ENCODE results near the gene FBXO17. TPM values are rescaled to one million over a fixed set of nuclear protein-coding genes. Genes with fewer than 3 reads are reported as not detected.

Gene FBXO17
- total and polyA plus RNA-seq, 12 donors: 4.1 to 18.7 (median 9.4) TPM

DNA sequence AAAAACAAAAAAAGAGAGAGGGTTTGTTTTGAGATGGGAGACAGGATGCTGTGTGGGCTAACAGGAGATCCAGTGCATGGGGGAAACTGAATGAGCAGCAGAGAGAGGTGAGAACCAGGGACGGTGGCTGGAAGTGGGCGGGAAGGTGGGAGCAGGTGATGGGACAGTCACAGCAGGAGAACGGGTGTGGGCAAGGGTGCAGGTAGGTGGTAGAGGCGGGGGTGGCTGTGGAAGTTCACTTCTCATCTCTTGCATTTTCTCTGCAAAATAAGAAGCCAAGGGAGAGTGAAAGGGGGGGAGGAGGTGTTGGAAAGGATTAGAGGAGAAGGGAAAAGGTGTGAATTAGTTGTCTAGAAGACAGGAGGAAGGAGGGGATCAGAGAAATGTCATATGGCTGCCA is 21.9 kb downstream of the FBXO17 start:
- intact Hi-C loops (cut with DNase I): loop anchor here in 1 of 2 donors (10.0 kb wide), 1 partner anchor 439 kb away; no protein-coding TSS in a partner anchor
- no peak for DNase-seq
- Histone ChIP-seq H3K4me1 (replicated peaks in 1 of 2) (peaks cover 6 to 8% of the 10 kb centered on the region in 2 donors), H3K27ac (no peak overlapping the region), H3K27me3 (no peaks in the 10 kb centered on the region), H3K9me3 (replicated peaks in 1 of 3) (no peaks in the 10 kb centered on the region), H3K4me3 (no peak overlapping the region), H3K36me3 (replicated peaks in 1 of 2) (no peaks in the 10 kb centered on the region)
- 72 to 85% (median 77%) methylated on average over 4 of the region's 4 CpGs for WGBS, 4 donors
- TF ChIP-seq POLR2A (IDR thresholded peaks at IDR 0.05): no peak
- TF ChIP-seq, protein P1, sequence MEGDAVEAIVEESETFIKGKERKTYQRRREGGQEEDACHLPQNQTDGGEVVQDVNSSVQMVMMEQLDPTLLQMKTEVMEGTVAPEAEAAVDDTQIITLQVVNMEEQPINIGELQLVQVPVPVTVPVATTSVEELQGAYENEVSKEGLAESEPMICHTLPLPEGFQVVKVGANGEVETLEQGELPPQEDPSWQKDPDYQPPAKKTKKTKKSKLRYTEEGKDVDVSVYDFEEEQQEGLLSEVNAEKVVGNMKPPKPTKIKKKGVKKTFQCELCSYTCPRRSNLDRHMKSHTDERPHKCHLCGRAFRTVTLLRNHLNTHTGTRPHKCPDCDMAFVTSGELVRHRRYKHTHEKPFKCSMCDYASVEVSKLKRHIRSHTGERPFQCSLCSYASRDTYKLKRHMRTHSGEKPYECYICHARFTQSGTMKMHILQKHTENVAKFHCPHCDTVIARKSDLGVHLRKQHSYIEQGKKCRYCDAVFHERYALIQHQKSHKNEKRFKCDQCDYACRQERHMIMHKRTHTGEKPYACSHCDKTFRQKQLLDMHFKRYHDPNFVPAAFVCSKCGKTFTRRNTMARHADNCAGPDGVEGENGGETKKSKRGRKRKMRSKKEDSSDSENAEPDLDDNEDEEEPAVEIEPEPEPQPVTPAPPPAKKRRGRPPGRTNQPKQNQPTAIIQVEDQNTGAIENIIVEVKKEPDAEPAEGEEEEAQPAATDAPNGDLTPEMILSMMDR (IDR thresholded peaks at IDR 0.05): no peak

DNA sequence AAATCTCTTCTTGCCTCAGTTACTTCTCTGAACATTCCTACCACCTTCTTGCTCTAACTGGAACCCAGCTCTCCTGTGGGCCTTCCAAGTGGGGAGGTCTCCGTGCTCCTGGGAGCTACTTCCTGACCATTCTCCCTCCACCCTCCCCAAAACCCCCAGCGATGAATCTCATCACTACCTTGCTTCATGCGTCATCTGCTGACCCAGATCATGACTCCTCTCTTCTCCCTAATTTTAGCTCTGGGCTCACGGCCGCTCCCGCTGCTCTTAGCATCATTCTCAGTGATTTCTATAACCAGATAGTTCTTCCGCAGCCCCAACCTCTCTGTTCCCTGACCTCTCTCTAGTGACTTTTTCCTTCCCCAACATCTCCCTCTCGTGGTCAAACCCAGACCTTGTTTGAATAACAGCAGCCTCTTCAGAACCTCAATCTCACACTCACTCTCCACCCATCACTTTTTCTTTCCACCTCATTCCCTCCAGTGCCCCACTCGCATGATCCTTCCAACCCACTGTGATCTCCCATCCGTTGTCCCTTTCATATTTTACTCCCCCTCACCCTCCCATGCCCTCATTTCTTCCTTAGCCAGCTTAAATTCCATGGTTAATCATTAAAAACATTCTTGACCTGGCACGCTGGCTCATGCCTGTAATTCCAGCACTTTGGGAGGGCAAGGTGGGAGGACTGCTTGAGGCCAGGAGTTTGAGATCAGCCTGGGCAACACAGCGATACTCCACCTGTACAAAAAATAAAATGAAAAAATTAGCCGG is 23.0 kb downstream of the FBXO17 start:
- intact Hi-C loops (cut with DNase I): loop anchor here in 1 of 2 donors (10.0 kb wide), 1 partner anchor 438 kb away; no protein-coding TSS in a partner anchor
- Histone ChIP-seq H3K9me3 (replicated peaks in 1 of 3) (no peaks in the 10 kb centered on the region), H3K4me1 (replicated peaks in 1 of 2) (peaks cover 6 to 8% of the 10 kb centered on the region in 2 donors), H3K4me3 (no peak overlapping the region), H3K36me3 (replicated peaks in 1 of 2) (no peaks in the 10 kb centered on the region), H3K27ac (no peak overlapping the region), H3K27me3 (no peaks in the 10 kb centered on the region)
- TF ChIP-seq POLR2A (IDR thresholded peaks at IDR 0.05): no peak
- TF ChIP-seq, protein P1 (IDR thresholded peaks at IDR 0.05): peak in 5 of 6 experiments; percentile 6 to 42 (median 32)
- 73 to 82% (median 76%) methylated on average over 13 of the region's 13 CpGs for WGBS, 4 donors
- DNase-seq: peak in 3 of 7 donors; percentile 36 to 46 (median 44)

DNA sequence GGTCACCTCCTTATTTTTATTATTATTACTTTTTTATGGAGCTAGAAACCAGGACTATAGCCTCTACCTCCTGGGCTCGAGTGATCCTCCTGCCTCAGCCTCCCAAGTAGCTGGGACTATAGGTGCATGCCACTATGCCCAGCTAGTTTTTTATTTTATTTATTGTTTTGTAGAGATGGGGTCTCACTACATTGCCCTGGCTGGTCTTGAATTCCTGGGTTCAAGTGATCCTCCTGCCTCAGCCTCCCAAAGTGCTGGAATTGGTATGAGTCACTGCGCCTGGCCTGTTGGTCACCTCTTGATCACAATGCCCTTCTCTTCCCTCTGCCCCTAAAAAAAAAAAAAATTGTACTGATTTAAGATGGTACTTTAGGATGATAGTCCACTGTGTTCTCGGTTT is 24.4 kb downstream of the FBXO17 start:
- intact Hi-C loops (cut with DNase I): loop anchor here in 1 of 2 donors (10.0 kb wide), 1 partner anchor 436 kb away; no protein-coding TSS in a partner anchor
- Histone ChIP-seq H3K4me3 (no peak overlapping the region), H3K27ac (no peak overlapping the region), H3K9me3 (replicated peaks in 1 of 3) (no peaks in the 10 kb centered on the region), H3K27me3 (no peaks in the 10 kb centered on the region), H3K4me1 (replicated peaks in 1 of 2) (peaks cover 6 to 8% of the 10 kb centered on the region in 2 donors), H3K36me3 (replicated peaks in 1 of 2) (no peaks in the 10 kb centered on the region)
- WGBS, 4 donors: 59 to 83% (median 73%) methylated on average over 3 of the region's 3 CpGs
- TF ChIP-seq POLR2A (IDR thresholded peaks at IDR 0.05): no peak
- TF ChIP-seq, protein P1 (IDR thresholded peaks at IDR 0.05): no peak
- DNase-seq: no peak

DNA sequence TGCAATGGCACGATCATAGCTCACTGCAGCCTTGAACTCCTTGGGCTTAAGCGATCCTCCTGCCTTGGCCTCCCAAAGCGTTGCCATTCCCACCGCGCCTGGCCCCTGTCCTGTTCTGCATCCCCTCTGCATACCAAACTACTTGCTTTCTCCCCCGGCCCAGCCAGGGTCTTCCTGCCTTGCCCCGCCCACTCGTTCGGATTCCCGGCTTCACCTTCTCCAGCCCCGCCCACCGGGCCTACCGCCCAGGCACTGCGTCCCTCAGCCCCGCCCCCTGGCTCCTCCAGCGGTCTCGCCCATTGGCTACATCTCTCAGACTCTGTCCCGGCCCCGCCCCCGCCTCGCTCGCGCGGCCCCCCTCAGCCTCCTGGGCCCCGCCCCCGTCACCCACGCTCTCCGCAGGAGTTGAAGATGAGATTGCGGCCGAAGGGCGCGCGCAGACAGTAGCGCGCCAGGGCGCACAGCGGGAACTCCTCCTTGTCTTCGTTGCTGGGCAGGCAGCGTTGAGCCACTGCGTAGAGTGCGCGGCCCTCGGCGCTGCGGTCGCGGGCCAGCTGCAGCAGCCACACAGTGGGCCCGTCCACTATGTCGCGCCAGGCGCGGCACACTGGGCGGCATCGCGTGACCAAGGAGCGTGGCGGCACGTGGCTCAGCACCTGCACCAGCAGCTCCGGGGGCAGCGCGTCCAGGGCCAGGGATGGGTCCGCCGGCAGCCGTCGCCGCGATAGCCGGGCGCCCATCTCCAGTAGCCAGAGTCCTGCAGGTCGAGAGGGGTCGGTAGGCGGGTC is 25.8 kb downstream of the FBXO17 start:
- no peak overlapping the region for H3K27ac ChIP-seq
- DNase-seq: peak; percentile 90 to 96 (median 94)
- H3K27me3 ChIP-seq: no peaks in the 10 kb centered on the region
- H3K4me3 ChIP-seq: peak overlapping the region in 2 of 4 donors; percentile 13 to 56
- H3K4me1 ChIP-seq (replicated peaks in 1 of 2): peaks cover 6 to 8% of the 10 kb centered on the region in 2 donors
- peaks cover 0 to 2% of the 10 kb centered on the region in 2 donors for H3K36me3 ChIP-seq (replicated peaks in 1 of 2)
- TF ChIP-seq POLR2A (IDR thresholded peaks at IDR 0.05): no peak
- H3K9me3 ChIP-seq (replicated peaks in 1 of 3): no peaks in the 10 kb centered on the region
- 4 to 12% (median 8%) methylated on average over 15 to 72 of the region's 72 CpGs for WGBS, 4 donors
- intact Hi-C loops (cut with DNase I): loop anchor here in 1 of 2 donors (10.0 kb wide), 1 partner anchor 435 kb away; no protein-coding TSS in a partner anchor

Measured in adrenal gland (tissue), 12 donors.